Thyroid gland (tissue), 4 donors: ENCODE data around the gene GAPVD1. TPM values are rescaled to one million over a fixed set of nuclear protein-coding genes. Genes with fewer than 3 reads are reported as not detected.
A peak's percentile ranks its signal among the peaks of the same experiment; 100 is the strongest.

Experiments
- DNase-seq, 2 donors: peaks; one replicate each; pipeline ENCODE4 v3.0.0-alpha.2; 2019
- H3K27ac ChIP-seq, 3 donors: fragments of 200-600 bp; sonication (generic); 1 replicate in 2 of 3; 2 replicates in 1 of 3; pipeline ENCODE4 v1.5.1; 2016 to 2019; ENCODE audit warnings: mild to moderate bottlenecking in 1 of 3, moderate library complexity in 1 of 3
- H3K27me3 ChIP-seq: fragments of 200-600 bp; sonication (generic); one replicate; pipeline ENCODE4 v1.5.1; 2019
- H3K36me3 ChIP-seq, 2 donors: fragments of 200-600 bp; sonication (generic); one replicate each; pipeline ENCODE4 v1.5.1; 2016 to 2019
- H3K4me1 ChIP-seq, 2 donors: fragments of 200-600 bp; sonication (generic); one replicate each; pipeline ENCODE4 v1.5.1; 2017 to 2019
- H3K4me3 ChIP-seq, 3 donors: fragments of 200-600 bp; sonication (generic); replicated peaks in 1 of 3; 1 replicate in 2 of 3; 2 replicates in 1 of 3; pipeline ENCODE4 v1.5.1; 2016; ENCODE audit warnings: mild to moderate bottlenecking in 1 of 3
- H3K9me3 ChIP-seq: fragments of 200-600 bp; sonication (generic); one replicate; pipeline ENCODE4 v1.5.1; 2017
- POLR2A ChIP-seq, 2 donors: fragments of 450-650 bp; IDR thresholded peaks; one replicate each; pipeline ENCODE4 v1.6.1; 2017; ENCODE audit warnings: antibody characterized with exemption in 2 of 2, mild to moderate bottlenecking in 2 of 2, moderate library complexity in 1 of 2
- whole genome bisulfite sequencing, 2 donors: methylation state at CpG; one replicate each; pipeline ENCODE4 v1.1.5; 2017; 5-methylcytosine and 5-hydroxymethylcytosine counted together
- intact Hi-C: fragments of 100-400 bp; cut with DNase I; formaldehyde crosslinking; loops from one replicate; pipeline ENCODE4 v1.15.1; 2023
- total RNA-seq, 4 donors: library from RNA; depleted of rRNA; stranded (reverse); fragments of >200 nt; gene quantifications; one replicate each; pipeline ENCODE4 v1.2.3, GENCODE V29; 2016
- TF ChIP-seq, protein P1 (sequence below), 6 experiments: fragments of 200-600 bp in 3 of 6; fragments of 450-650 bp in 3 of 6; sonication (generic) in 3 of 6; IDR thresholded peaks; one replicate each; pipeline ENCODE4 v1.5.1; 2016 to 2019; ENCODE audit warnings: antibody characterized with exemption in 6 of 6, mild to moderate bottlenecking in 2 of 6, inconsistent platforms in 1 of 6, moderate library complexity in 1 of 6

The GAPVD1 gene
- total RNA-seq, 4 donors from 2014 or later, result 92.6 to 140 (median 104) TPM

- Histone ChIP-seq H3K4me3 (no peak overlapping the region), H3K27ac (no peak overlapping the region), H3K27me3 (no peaks in the 10 kb centered on the region), H3K9me3 (no peaks in the 10 kb centered on the region), H3K4me1 (peaks cover 0 to 6% of the 10 kb centered on the region in 2 donors), H3K36me3 (no peaks in the 10 kb centered on the region)
- WGBS, 2 donors, result 19 to 30% methylated on average over 2 of the region's 2 CpGs
- DNase-seq, result peak in 1 of 2 donors; percentile 30
- TF ChIP-seq, protein P1, sequence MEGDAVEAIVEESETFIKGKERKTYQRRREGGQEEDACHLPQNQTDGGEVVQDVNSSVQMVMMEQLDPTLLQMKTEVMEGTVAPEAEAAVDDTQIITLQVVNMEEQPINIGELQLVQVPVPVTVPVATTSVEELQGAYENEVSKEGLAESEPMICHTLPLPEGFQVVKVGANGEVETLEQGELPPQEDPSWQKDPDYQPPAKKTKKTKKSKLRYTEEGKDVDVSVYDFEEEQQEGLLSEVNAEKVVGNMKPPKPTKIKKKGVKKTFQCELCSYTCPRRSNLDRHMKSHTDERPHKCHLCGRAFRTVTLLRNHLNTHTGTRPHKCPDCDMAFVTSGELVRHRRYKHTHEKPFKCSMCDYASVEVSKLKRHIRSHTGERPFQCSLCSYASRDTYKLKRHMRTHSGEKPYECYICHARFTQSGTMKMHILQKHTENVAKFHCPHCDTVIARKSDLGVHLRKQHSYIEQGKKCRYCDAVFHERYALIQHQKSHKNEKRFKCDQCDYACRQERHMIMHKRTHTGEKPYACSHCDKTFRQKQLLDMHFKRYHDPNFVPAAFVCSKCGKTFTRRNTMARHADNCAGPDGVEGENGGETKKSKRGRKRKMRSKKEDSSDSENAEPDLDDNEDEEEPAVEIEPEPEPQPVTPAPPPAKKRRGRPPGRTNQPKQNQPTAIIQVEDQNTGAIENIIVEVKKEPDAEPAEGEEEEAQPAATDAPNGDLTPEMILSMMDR (IDR thresholded peaks at IDR 0.05), result peak in 4 of 6 experiments; percentile 19 to 64 (median 34)
- no peak for TF ChIP-seq POLR2A (IDR thresholded peaks at IDR 0.05)
- intact Hi-C loops, result loop anchor here (10.0 kb wide), 1 partner anchor 119 kb away; no protein-coding TSS in a partner anchor
Measured at GRCh38 chr9:125255781-125256391, 5.7 kb upstream of the GAPVD1 start.

DNA sequence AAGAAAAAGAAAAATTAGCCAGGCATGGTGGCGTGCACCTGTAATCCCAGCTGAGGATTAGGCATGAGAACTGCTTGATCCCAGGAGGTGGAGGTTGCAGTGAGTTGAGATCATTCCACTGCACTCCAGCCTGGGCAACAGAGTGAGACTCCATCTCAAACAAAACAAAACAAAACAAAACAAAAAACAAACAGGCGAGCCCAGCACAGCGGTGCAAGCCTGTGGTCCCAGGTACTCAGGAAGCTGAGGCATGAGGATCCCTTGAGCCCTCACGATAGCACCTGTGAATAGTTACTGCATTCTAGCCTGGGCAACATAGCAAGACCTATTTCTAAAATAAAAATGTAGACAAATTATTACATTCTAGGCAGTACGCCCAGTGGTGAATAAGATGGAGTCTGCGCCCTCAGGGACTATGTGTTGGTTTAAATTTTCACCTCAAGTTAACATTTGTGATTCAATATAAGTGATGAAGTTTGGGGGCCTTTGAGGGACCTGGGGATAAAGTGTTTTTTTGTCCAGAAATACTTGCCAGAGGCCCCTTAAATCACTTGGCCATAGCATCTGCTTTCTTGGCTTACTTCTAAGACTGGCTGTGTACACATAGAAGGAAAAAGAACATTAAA, 3.4 kb upstream of the GAPVD1 start:
- 83 to 90% methylated on average over 6 of the region's 6 CpGs for WGBS, 2 donors
- Histone ChIP-seq H3K27ac (no peak overlapping the region), H3K4me3 (no peak overlapping the region), H3K9me3 (no peaks in the 10 kb centered on the region), H3K36me3 (no peaks in the 10 kb centered on the region), H3K4me1 (peaks cover 8 to 21% of the 10 kb centered on the region in 2 donors), H3K27me3 (no peaks in the 10 kb centered on the region)
- no peak for TF ChIP-seq POLR2A (IDR thresholded peaks at IDR 0.05)
- TF ChIP-seq, protein P1 (IDR thresholded peaks at IDR 0.05), result no peak
- no peak for DNase-seq
- intact Hi-C loops, result loop anchor here (10.0 kb wide), 1 partner anchor 117 kb away; no protein-coding TSS in a partner anchor

DNA sequence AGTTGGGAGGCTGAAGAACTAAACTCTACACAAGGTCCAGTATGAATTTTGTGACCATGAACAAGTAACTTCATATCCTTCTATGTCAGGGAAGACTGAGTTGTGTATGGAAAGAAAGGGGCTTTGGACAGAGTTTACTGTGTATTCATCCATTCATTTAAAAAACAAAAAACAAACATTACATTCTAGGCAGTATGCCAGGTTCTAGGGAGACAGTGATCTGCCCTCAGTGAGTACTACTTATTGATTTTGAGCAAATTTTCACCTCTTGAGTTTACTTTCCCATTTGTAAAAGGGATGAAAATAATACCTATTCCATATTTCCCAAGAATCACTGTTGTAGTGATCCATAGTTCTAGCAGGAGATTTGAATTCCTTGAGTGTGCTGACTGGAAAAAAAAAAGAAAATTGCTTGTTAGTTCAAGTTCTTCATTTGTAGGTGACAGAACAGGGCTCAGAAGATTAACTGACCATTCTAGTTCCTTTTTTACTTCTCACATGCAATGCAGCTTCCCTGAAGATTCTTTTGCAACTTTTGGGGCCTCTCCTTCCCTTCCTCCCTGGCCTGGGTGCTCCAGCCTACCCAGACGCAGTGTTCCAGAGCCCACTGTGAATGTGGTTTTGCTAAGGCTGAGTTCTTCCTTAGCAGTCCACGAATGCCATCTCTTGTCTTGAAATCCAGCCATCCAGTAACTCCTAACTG, 2.6 kb upstream of the GAPVD1 start:
- intact Hi-C loops, result loop anchor here (10.0 kb wide), 1 partner anchor 116 kb away; no protein-coding TSS in a partner anchor

DNA sequence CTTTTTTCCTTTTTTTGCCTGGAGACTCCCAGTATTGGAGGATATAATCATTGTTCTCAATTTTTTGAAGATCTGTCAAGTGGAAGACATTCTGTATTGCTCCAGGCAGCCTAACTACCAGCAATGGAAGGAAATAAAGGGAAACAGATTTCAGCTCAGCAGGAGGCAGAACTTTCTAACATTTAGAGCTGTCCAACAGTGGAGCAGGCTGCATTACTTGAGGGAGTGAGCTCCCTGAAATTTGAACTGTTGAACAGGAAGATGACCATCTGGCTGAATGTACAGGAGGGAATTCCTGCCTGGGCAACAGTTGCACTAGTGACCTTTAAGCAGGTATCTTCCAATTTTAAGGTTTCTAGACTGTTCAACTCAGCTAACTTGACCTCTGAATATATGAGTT, 1.1 kb upstream of the GAPVD1 start:
- H3K9me3 ChIP-seq, result no peaks in the 10 kb centered on the region
- no peak overlapping the region for H3K4me3 ChIP-seq
- TF ChIP-seq, protein P1 (IDR thresholded peaks at IDR 0.05), result no peak
- TF ChIP-seq POLR2A (IDR thresholded peaks at IDR 0.05), result no peak
- no peaks in the 10 kb centered on the region for H3K27me3 ChIP-seq
- intact Hi-C loops, result no loop called here
- DNase-seq, result no peak
- no peak overlapping the region for H3K27ac ChIP-seq
- no peaks in the 10 kb centered on the region for H3K36me3 ChIP-seq
- H3K4me1 ChIP-seq, result peaks cover 22 to 36% of the 10 kb centered on the region in 2 donors

More for the DNA sequence above, 2.6 kb upstream of the GAPVD1 start:
- 54 to 64% methylated on average over 2 of the region's 2 CpGs for WGBS, 2 donors
- Histone ChIP-seq H3K27ac (peak overlapping the region in 1 of 3 donors; percentile 43), H3K9me3 (no peaks in the 10 kb centered on the region), H3K36me3 (no peaks in the 10 kb centered on the region), H3K4me3 (no peak overlapping the region), H3K4me1 (peaks cover 14 to 27% of the 10 kb centered on the region in 2 donors), H3K27me3 (no peaks in the 10 kb centered on the region)
- no peak for DNase-seq
- no peak for TF ChIP-seq POLR2A (IDR thresholded peaks at IDR 0.05)
- TF ChIP-seq, protein P1 (IDR thresholded peaks at IDR 0.05), result no peak
